Measurements from ENCODE around the gene PLA1A. TPM values are rescaled to one million over a fixed set of nuclear protein-coding genes. Genes with fewer than 3 reads are reported as not detected.
A peak's percentile ranks its signal among the peaks of the same experiment; 100 is the strongest.

Gene PLA1A
- total and polyA plus RNA-seq, 4 donors, result 1.8 to 10.3 (median 6.6) TPM

DNA sequence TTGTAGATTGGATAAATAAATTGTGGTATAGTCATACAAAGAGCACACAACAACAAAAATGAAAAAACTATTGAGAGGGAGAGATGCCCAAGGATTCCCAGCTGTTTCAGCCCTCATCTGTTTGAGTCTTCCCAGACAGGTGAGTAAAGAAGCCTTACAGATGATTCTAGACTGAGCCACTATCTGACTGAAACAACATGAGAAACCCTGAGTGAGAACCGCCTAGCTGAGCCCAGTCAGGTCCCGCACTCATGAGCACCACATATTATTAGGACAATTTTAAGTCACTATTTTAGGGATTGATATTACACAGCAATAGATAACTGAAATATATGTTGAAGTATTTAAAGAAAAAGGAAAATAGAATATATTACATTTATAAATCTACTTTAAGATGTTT, 43.7 kb downstream of the PLA1A start:
- DNase-seq (no peak), ATAC-seq (ENCODE audit: insufficient read depth, low FRiP score) (no peak)
- Histone ChIP-seq H3K4me1 (ENCODE audit: control insufficient read depth in 5 of 5, insufficient read depth in 5 of 5, low read length in 5 of 5) (peaks cover 0 to 22% (median 6%) of the 10 kb centered on the region in 5 donors), H3K4me3 (no peak overlapping the region), H3K27me3 (ENCODE audit: control insufficient read depth in 3 of 3, insufficient read depth in 3 of 3, low read length in 2 of 3) (no peaks in the 10 kb centered on the region), H3K9me3 (ENCODE audit: control insufficient read depth in 4 of 4, insufficient read depth in 3 of 4, low read length in 3 of 4) (peaks cover 0 to 4% (median 0%) of the 10 kb centered on the region in 4 donors), H3K36me3 (ENCODE audit: control insufficient read depth in 4 of 4, insufficient read depth in 4 of 4, low read length in 4 of 4) (peaks cover 0 to 15% (median 8%) of the 10 kb centered on the region in 4 donors), H3K9ac (ENCODE audit: insufficient read depth in 1 of 2, low read length in 2 of 2) (no peak overlapping the region), H3K27ac (ENCODE audit: low read depth in 1 of 2, low read length in 1 of 2) (no peak overlapping the region)
- TF ChIP-seq, protein P1, sequence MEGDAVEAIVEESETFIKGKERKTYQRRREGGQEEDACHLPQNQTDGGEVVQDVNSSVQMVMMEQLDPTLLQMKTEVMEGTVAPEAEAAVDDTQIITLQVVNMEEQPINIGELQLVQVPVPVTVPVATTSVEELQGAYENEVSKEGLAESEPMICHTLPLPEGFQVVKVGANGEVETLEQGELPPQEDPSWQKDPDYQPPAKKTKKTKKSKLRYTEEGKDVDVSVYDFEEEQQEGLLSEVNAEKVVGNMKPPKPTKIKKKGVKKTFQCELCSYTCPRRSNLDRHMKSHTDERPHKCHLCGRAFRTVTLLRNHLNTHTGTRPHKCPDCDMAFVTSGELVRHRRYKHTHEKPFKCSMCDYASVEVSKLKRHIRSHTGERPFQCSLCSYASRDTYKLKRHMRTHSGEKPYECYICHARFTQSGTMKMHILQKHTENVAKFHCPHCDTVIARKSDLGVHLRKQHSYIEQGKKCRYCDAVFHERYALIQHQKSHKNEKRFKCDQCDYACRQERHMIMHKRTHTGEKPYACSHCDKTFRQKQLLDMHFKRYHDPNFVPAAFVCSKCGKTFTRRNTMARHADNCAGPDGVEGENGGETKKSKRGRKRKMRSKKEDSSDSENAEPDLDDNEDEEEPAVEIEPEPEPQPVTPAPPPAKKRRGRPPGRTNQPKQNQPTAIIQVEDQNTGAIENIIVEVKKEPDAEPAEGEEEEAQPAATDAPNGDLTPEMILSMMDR (IDR thresholded peaks at IDR 0.05; ENCODE audit: control extremely low read depth, extremely low read depth), result no peak
- 96 to 98% methylated on average over 2 of the region's 2 CpGs for WGBS, 2 donors

DNA sequence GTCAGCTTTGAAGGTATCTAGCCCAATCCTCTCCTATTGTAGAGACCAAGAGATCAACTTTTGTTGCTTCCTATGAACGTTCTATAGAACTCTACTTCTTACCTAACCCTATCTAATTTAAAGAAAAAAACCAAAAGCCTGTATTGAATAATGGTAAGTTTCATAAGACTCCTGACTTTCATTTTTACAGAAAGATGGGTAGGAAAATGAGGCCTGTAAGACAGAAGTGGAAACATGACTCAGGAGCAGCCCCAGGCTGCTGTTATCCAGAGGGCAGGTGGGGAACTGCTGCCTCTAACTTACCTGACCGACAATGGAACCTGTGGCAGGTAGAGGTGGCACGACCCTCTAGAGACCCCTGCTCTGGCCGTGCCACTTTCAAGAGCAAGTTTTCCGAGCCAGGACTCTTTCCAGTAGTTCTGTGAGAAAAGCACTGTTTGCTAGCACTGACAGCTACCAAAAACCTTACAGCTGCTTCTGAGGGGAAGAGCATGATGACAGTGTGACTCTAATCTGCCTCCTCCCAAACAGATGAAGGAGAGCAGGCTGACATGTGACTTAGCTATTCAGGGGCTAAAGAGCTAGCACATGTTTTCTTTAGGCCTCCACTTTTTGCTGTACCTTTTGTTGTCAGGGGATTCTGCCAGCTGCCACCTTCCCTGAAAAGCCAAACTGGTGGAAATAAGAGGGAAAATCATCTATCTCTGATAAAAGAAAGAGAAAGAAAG, 45.2 kb downstream of the PLA1A start:
- H3K27ac ChIP-seq (ENCODE audit: low read depth in 1 of 2, low read length in 1 of 2), result peak overlapping the region in 1 of 2 donors; percentile 62
- 72 to 83% methylated on average over 5 of the region's 5 CpGs for WGBS, 2 donors
- H3K36me3 ChIP-seq (ENCODE audit: control insufficient read depth in 4 of 4, insufficient read depth in 4 of 4, low read length in 4 of 4), result peaks cover 0 to 21% (median 8%) of the 10 kb centered on the region in 4 donors
- H3K9me3 ChIP-seq (ENCODE audit: control insufficient read depth in 4 of 4, insufficient read depth in 3 of 4, low read length in 3 of 4), result peaks cover 0 to 4% (median 0%) of the 10 kb centered on the region in 4 donors
- no peak overlapping the region for H3K4me3 ChIP-seq
- TF ChIP-seq, protein P1 (IDR thresholded peaks at IDR 0.05; ENCODE audit: control extremely low read depth, extremely low read depth), result no peak
- H3K4me1 ChIP-seq (ENCODE audit: control insufficient read depth in 5 of 5, insufficient read depth in 5 of 5, low read length in 5 of 5), result peaks cover 0 to 13% (median 8%) of the 10 kb centered on the region in 5 donors
- no peaks in the 10 kb centered on the region for H3K27me3 ChIP-seq (ENCODE audit: control insufficient read depth in 3 of 3, insufficient read depth in 3 of 3, low read length in 2 of 3)
- DNase-seq (peak in 2 of 3 donors; percentile 59 to 78), ATAC-seq (ENCODE audit: insufficient read depth, low FRiP score) (no peak)
- no peak overlapping the region for H3K9ac ChIP-seq (ENCODE audit: insufficient read depth in 1 of 2, low read length in 2 of 2)

DNA sequence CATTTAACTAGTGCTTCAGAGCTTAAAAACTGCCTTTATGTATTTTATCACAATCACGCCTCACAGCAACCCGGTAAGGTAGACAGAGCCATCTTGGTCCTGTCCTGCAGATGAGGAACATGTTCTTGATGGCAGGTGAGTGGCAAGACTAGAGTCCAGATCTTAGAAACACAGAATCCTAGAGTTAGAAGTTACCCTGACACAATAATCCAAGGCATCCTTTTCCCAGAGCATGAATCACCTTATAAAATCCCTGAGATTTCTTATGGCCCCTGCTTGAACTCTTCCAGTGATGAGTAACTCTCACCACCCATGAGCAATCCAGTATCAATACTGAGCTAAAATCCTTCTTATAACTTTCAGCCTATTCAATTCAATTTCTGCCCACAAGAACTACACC, 45.8 kb downstream of the PLA1A start:
- peak overlapping the region in 1 of 2 donors; percentile 3 for H3K27ac ChIP-seq (ENCODE audit: low read depth in 1 of 2, low read length in 1 of 2)

More for the DNA sequence above, 45.8 kb downstream of the PLA1A start:
- Histone ChIP-seq H3K4me1 (ENCODE audit: control insufficient read depth in 5 of 5, insufficient read depth in 5 of 5, low read length in 5 of 5) (peaks cover 0 to 13% (median 12%) of the 10 kb centered on the region in 5 donors), H3K4me3 (no peak overlapping the region), H3K36me3 (ENCODE audit: control insufficient read depth in 4 of 4, insufficient read depth in 4 of 4, low read length in 4 of 4) (peaks cover 0 to 21% (median 10%) of the 10 kb centered on the region in 4 donors), H3K9me3 (ENCODE audit: control insufficient read depth in 4 of 4, insufficient read depth in 3 of 4, low read length in 3 of 4) (peaks cover 0 to 4% (median 0%) of the 10 kb centered on the region in 4 donors), H3K27me3 (ENCODE audit: control insufficient read depth in 3 of 3, insufficient read depth in 3 of 3, low read length in 2 of 3) (no peaks in the 10 kb centered on the region), H3K9ac (ENCODE audit: insufficient read depth in 1 of 2, low read length in 2 of 2) (no peak overlapping the region)
- ATAC-seq (ENCODE audit: insufficient read depth, low FRiP score) (no peak), DNase-seq (no peak)
- TF ChIP-seq, protein P1 (IDR thresholded peaks at IDR 0.05; ENCODE audit: control extremely low read depth, extremely low read depth), result no peak
- 94 to 96% methylated on average over 2 of the region's 2 CpGs for WGBS, 2 donors
